GM12878 (cell line): Measurements from ENCODE around the gene GSE1. TPM values are rescaled to one million over a fixed set of nuclear protein-coding genes. Genes with fewer than 3 reads are reported as not detected.
A peak's percentile ranks its signal among the peaks of the same experiment; 100 is the strongest.

Source experiments
- ATF3 ChIP-seq: IDR thresholded peaks from 2 replicates; pipeline ENCODE4 v1.6.1; 2011; ENCODE audit warnings: low read depth, mild to moderate bottlenecking, low read length, moderate library complexity, borderline replicate concordance; ENCODE audit errors: extremely low read depth
- CHD2 ChIP-seq: IDR thresholded peaks from 2 replicates; pipeline ENCODE4 v1.6.1; 2011; ENCODE audit warnings: low read depth, low read length, improper control_type of control experiment, borderline replicate concordance
- CREB1 ChIP-seq: IDR thresholded peaks from 2 replicates; pipeline ENCODE4 v1.6.1; 2012; ENCODE audit warnings: low read depth, mild to moderate bottlenecking, inconsistent platforms
- E2F4 ChIP-seq: IDR thresholded peaks from 2 replicates; pipeline ENCODE4 v1.6.1; 2012; ENCODE audit warnings: low read depth, low read length, improper control_type of control experiment
- IRF3 ChIP-seq: fragments of 450-650 bp; IDR thresholded peaks from 2 replicates; pipeline ENCODE4 v1.6.1; 2014; ENCODE audit warnings: mild to moderate bottlenecking
- MXI1 ChIP-seq: fragments of 150-350 bp; IDR thresholded peaks from 2 replicates; pipeline ENCODE4 v1.6.1; 2011; ENCODE audit warnings: low read depth, mild to moderate bottlenecking, inconsistent platforms, low read length, improper control_type of control experiment
- MYB ChIP-seq: fragments of 150-350 bp; IDR thresholded peaks from 2 replicates; pipeline ENCODE4 v1.6.1; 2014; ENCODE audit warnings: mild to moderate bottlenecking, low read depth, low read length, borderline replicate concordance
- NFXL1 ChIP-seq: fragments of 450-650 bp; IDR thresholded peaks from 2 replicates; pipeline ENCODE4 v1.6.1; 2017; ENCODE audit warnings: antibody characterized with exemption, mild to moderate bottlenecking, borderline replicate concordance
- NR2C1 ChIP-seq: fragments of 450-650 bp; IDR thresholded peaks from 2 replicates; pipeline ENCODE4 v1.6.1; 2017; ENCODE audit warnings: antibody characterized with exemption, mild to moderate bottlenecking, moderate library complexity
- POU2F2 ChIP-seq: IDR thresholded peaks from 3 replicates; pipeline ENCODE4 v1.6.1; 2011; ENCODE audit warnings: low read depth, mild to moderate bottlenecking, low read length, borderline replicate concordance
- RAD51 ChIP-seq: fragments of 450-650 bp; IDR thresholded peaks from 2 replicates; pipeline ENCODE4 v1.6.1; 2016; ENCODE audit warnings: moderate library complexity, mild to moderate bottlenecking, inconsistent platforms
- RBBP5 ChIP-seq: fragments of 200-600 bp; sonication (generic); conservative IDR thresholded peaks from 2 replicates; pipeline ENCODE4 v1.6.1; 2016
- SPI1 ChIP-seq: IDR thresholded peaks from 2 replicates; pipeline ENCODE4 v1.6.1; 2011; ENCODE audit warnings: low read depth, mild to moderate bottlenecking, low read length, moderate library complexity, borderline replicate concordance; ENCODE audit not compliant: insufficient read depth
- TCF7 ChIP-seq: IDR thresholded peaks from 2 replicates; pipeline ENCODE4 v1.6.1; 2014; ENCODE audit warnings: antibody characterized with exemption, borderline replicate concordance
- ZBTB40 ChIP-seq: fragments of 450-650 bp; IDR thresholded peaks from 2 replicates; pipeline ENCODE4 v1.6.1; 2016; ENCODE audit warnings: mild to moderate bottlenecking, moderate library complexity, borderline replicate concordance
- ZNF207 ChIP-seq: fragments of 450-650 bp; IDR thresholded peaks from 2 replicates; pipeline ENCODE4 v1.6.1; 2014; ENCODE audit warnings: antibody characterized with exemption, mild to moderate bottlenecking, borderline replicate concordance
- ZNF217 ChIP-seq: fragments of 450-650 bp; IDR thresholded peaks from 2 replicates; pipeline ENCODE4 v1.6.1; 2017; ENCODE audit warnings: antibody characterized with exemption, mild to moderate bottlenecking
- ZNF24 ChIP-seq: fragments of 450-650 bp; IDR thresholded peaks from 2 replicates; pipeline ENCODE4 v1.6.1; 2017; ENCODE audit warnings: antibody characterized with exemption, mild to moderate bottlenecking
- ZNF592 ChIP-seq: fragments of 450-650 bp; IDR thresholded peaks from 2 replicates; pipeline ENCODE4 v1.6.1; 2017; ENCODE audit warnings: mild to moderate bottlenecking, moderate library complexity
- ZZZ3 ChIP-seq: IDR thresholded peaks from 2 replicates; pipeline ENCODE4 v1.6.1; 2011; ENCODE audit warnings: low read depth; ENCODE audit not compliant: control insufficient read depth, insufficient read length
- polyA plus RNA-seq, 11 experiments: library from polyadenylated mRNA; depleted of rRNA in 4 of 11; unstranded in 6 of 11; stranded (reverse) in 5 of 11; fragments of >200 nt; fragmentation: Nextera tagmentation in 4 of 11; fragmentation: Illumina TruSeq in 1 of 11; extraction: Ambion mirVana in 4 of 11; extraction: Trizol in 1 of 11; gene quantifications; 1 replicate in 1 of 11; 2 replicates in 10 of 11; pipeline versions ENCODE4 v1.2.1 to v1.2.3, GENCODE V29; 2011 to 2016; ENCODE audit warnings: inconsistent platforms in 2 of 11, missing spikeins in 2 of 11, low read depth in 1 of 11
- total RNA-seq, 4 experiments: library from RNA; depleted of rRNA in 3 of 4; stranded (reverse); fragments of >200 nt in 3 of 4; fragmentation: Illumina TruSeq in 1 of 4; extraction: Trizol in 1 of 4; gene quantifications; 2 replicates each; pipeline versions ENCODE4 v1.2.1 to v1.2.3, GENCODE V29; 2013 to 2021

Gene GSE1
- total and polyA plus RNA-seq, 10 of the 15 experiments (the other 5 are each of a cell fraction or from before 2014, with no cell fraction given), result 4.6 to 58.7 (median 18.2) TPM

GRCh38 chr16:85688586-85689284, 75.6 kb downstream of the GSE1 start, which contains the start of gene GINS2 (continued):
- TF ChIP-seq ZBTB40 (no peak), POU2F2 (peak; percentile 51; the same call in 1 of the 3 replicates), E2F4 (peak; percentile 93), SPI1 (no peak), ZNF592 (no peak), CHD2 (peak; percentile 86), ZNF24 (no peak), RBBP5 (no peak), ZNF207 (no peak; the same call in 1 of the 2 replicates), NR2C1 (no peak), IRF3 (peak; percentile 60; the same call in 1 of the 2 replicates), MXI1 (no peak), ATF3 (no peak), NFXL1 (no peak), CREB1 (peak; percentile 54), ZZZ3 (no peak), TCF7 (no peak), RAD51 (no peak), MYB (no peak), ZNF217 (no peak)
